ENCODE results near the gene MBLAC1.

- TF ChIP-seq E4F1 (IDR thresholded peaks at IDR 0.05; ENCODE audit: borderline replicate concordance, partially characterized antibody): no peak
- TF ChIP-seq SKIL (IDR thresholded peaks at IDR 0.05; ENCODE audit: low read depth, poor library complexity, severe bottlenecking): no peak
- TF ChIP-seq NFYB (IDR thresholded peaks at IDR 0.05; ENCODE audit: insufficient read depth, low read depth, low read length): no peak
- peak; percentile 68 to 81 (median 77) for TF ChIP-seq CTCF (IDR thresholded peaks at IDR 0.05 in 2 of 3, conservative IDR thresholded peaks at IDR 0.05 in 1 of 3; ENCODE audit: control insufficient read depth in 2 of 3, extremely low read depth in 1 of 3, insufficient read depth in 1 of 3, low read depth in 3 of 3, low read length in 3 of 3)
- no peak for TF ChIP-seq EZH2 (IDR thresholded peaks at IDR 0.05; ENCODE audit: borderline replicate concordance, control insufficient read depth, low read depth, low read length)
- TF ChIP-seq YY1 (IDR thresholded peaks at IDR 0.05; ENCODE audit: low read depth, low read length): 0 out of 2 replicates have a peak, but pooled peaks have one; percentile 30
- TF ChIP-seq ZNF384 (IDR thresholded peaks at IDR 0.05; ENCODE audit: borderline replicate concordance, low read depth, low read length): no peak
- TF ChIP-seq ZBTB40 (IDR thresholded peaks at IDR 0.05; ENCODE audit: borderline replicate concordance): no peak
- no peak for TF ChIP-seq TARDBP (IDR thresholded peaks at IDR 0.05; ENCODE audit: borderline replicate concordance)
- TF ChIP-seq STAT1 (conservative IDR thresholded peaks at IDR 0.05): no peak
- TF ChIP-seq RAD21 (IDR thresholded peaks at IDR 0.05; ENCODE audit: insufficient read depth, low read depth, low read length): peak; percentile 57
- no peak for TF ChIP-seq LARP7 (IDR thresholded peaks at IDR 0.05)
- no peak for TF ChIP-seq REST (IDR thresholded peaks at IDR 0.05; ENCODE audit: low read depth, low read length)
- no peak for TF ChIP-seq CHD1 (IDR thresholded peaks at IDR 0.05; ENCODE audit: low read depth, low read length)
Measured at GRCh38 chr7:100130608-100131453, 4.1 kb downstream of the MBLAC1 start.

Data from GM12878 (cell line).